NCI-H69 (cell line): ENCODE results near the gene ZMYM2.
A peak's percentile ranks its signal among the peaks of the same experiment; 100 is the strongest.

Experiments
- DNase-seq: peaks from one replicate; lab custom pipeline; 2025; lab: John Stamatoyannopoulos, UW

Gene ZMYM2

GRCh38 chr13:20105161-20105689 is 146.7 kb downstream of the ZMYM2 start:
- no peak for DNase-seq

GRCh38 chr13:20106742-20107141 is 148.2 kb downstream of the ZMYM2 start:
- no peak for DNase-seq

- DNase-seq = no peak
Measured at GRCh38 chr13:20109037-20109436, 150.5 kb downstream of the ZMYM2 start.

GRCh38 chr13:20114066-20114610 is 155.6 kb downstream of the ZMYM2 start:
- no peak for DNase-seq

GRCh38 chr13:20116213-20116612 is 157.7 kb downstream of the ZMYM2 start:
- no peak for DNase-seq

GRCh38 chr13:20118268-20119140 is 160.0 kb downstream of the ZMYM2 start:
- peak; percentile 58 for DNase-seq

- no peak for DNase-seq
Measured at GRCh38 chr13:20119960-20120359, 161.4 kb downstream of the ZMYM2 start.

GRCh38 chr13:20121159-20121525 is 162.6 kb downstream of the ZMYM2 start:
- DNase-seq = no peak

GRCh38 chr13:20124303-20124702 is 165.8 kb downstream of the ZMYM2 start:
- no peak for DNase-seq

GRCh38 chr13:20125129-20125782 is 166.7 kb downstream of the ZMYM2 start:
- DNase-seq = no peak

- DNase-seq = no peak
Measured at GRCh38 chr13:20125783-20126165, 167.2 kb downstream of the ZMYM2 start.

- no peak for DNase-seq
Measured at GRCh38 chr13:20126541-20127261, 168.2 kb downstream of the ZMYM2 start.

- no peak for DNase-seq
Measured at GRCh38 chr13:20127262-20127561, 168.7 kb downstream of the ZMYM2 start.

- DNase-seq = peak; percentile 37
Measured at GRCh38 chr13:20127562-20128458, 169.3 kb downstream of the ZMYM2 start.

GRCh38 chr13:20128459-20128931 is 170.0 kb downstream of the ZMYM2 start:
- DNase-seq = no peak

- DNase-seq = no peak
Measured at GRCh38 chr13:20129076-20129475, 170.5 kb downstream of the ZMYM2 start.

GRCh38 chr13:20130012-20130411 is 171.5 kb downstream of the ZMYM2 start:
- no peak for DNase-seq

- DNase-seq = no peak
Measured at GRCh38 chr13:20130652-20131051, 172.1 kb downstream of the ZMYM2 start.

GRCh38 chr13:20131057-20131832 is 172.7 kb downstream of the ZMYM2 start:
- no peak for DNase-seq

GRCh38 chr13:20132052-20132634 is 173.6 kb downstream of the ZMYM2 start:
- no peak for DNase-seq
